GM12872 (cell line): ENCODE results near the gene FTO.

Source experiments
- CTCF ChIP-seq: IDR thresholded peaks from 3 replicates; pipeline ENCODE4 v1.5.1; 2011; ENCODE audit warnings: low read depth, mild to moderate bottlenecking, low read length, moderate library complexity; ENCODE audit not compliant: insufficient read depth

The FTO gene

GRCh38 chr16:53947642-53948041, 243.7 kb downstream of the FTO start:
- no peak for TF ChIP-seq CTCF

DNA sequence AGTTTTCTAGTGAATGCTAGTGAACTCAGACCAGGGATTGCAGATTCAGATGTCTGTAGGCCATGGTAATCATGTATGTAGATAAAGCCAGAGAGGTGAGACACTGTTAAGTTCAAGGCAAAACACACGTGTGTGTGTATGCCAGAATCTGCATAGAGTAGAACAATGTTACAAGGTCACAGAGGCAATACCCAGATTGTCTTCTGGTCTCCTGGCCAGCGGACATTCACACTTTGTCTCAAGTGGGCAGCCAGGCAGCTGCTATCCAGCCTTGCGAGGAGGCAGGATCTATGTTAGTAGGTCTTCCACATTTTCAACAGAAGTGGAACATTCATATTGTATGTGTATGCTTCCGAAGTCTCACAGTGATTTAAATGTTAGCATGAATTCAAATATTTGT, 244.4 kb downstream of the FTO start:
- no peak for TF ChIP-seq CTCF

DNA sequence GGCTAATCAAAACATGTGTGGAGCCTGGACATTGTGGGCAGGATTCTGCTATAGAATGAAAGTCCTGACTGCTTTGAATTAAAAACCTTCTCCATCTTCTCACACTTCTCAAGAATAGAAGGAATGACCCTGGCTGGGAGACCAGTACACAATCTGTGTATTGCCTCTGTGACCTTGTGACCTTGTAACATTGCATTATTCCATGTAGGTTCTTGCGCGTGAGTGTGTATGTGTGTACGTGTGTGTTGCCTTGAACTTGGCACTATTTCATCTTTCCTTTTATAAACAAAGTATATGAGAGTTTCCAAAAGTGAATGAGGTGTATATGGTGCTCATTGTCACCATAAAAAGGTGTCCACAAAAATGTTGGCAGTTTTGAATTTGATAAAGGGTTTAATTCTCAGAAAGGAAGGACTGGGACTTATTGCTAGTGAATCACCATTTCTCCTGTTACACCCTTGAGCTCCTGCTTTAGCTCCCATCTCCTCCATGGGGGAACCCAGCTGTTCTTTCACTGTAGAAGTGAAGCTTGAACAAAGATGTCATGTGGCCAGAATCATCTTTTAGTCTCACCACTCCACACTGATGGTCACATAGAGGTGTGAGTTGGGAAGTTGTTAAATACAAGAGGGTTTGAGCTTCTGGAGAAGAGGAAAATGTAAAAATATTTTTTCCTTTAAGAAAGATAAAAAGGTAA, 244.9 kb downstream of the FTO start:
- no peak for TF ChIP-seq CTCF

GRCh38 chr16:53949715-53950410, 245.9 kb downstream of the FTO start:
- TF ChIP-seq CTCF, result no peak

DNA sequence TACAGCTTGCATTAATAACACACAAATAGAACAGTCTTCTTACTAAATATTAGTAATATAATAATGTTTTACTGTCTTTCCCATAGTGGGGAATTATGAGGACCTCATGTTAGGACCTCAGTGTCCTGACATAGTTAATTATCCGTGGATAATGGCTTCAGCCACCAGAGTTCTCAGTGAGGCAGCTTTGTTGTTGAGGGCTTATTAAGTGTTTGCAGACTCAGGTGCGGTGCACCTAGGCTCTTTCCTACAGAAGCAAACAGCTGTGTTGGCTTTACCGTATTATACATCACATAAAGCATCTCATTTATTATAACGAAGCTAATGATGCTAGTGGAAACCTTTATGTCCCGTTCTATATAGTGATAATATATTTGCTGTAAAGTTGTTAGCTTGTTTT, 246.7 kb downstream of the FTO start:
- TF ChIP-seq CTCF, result no peak

DNA sequence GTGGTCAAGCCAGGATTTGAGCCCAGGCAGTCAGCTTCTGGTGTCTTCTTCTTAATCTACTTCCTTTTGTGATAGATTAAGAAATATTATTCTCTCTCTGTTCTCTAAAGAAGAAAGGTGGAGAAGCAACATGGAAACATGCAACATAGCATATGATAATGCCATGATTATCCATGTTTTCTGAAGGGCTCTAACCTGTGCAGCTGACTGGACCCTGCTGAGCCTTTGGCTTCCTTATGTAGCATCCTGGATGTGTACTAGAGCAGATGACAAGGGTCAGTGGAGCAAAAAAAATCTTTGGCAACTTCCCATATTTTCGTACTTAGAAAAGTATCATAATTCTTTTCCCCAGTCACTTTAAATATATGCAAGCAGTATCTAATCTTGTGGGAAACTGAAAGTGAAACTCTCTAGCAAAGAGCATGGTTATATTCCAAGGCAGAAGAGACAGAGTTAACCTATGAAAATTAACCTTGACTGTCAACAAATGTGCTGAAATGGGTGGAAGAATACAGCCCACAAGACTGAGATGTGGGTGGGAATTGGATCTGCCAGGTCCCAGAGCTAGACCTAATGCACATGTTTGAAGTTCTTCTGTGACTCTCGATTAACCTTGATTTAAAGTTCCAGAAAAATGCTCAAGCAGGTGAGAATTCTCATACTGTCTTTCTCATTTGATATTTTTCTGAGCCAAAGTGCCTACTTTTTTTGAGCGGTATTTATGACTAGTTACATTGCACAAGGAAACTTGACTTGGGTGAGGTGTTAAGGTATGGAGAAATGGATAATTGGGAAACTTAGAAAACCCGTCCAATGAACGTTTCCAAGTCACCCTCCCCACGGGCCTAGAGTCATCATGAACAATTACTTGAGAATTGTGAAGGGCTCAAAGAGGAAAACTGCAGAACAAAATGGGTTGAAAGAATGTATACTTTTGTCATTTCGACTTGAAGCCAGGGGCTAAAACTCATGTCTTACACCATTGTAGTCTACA, 248.6 kb downstream of the FTO start:
- no peak for TF ChIP-seq CTCF

DNA sequence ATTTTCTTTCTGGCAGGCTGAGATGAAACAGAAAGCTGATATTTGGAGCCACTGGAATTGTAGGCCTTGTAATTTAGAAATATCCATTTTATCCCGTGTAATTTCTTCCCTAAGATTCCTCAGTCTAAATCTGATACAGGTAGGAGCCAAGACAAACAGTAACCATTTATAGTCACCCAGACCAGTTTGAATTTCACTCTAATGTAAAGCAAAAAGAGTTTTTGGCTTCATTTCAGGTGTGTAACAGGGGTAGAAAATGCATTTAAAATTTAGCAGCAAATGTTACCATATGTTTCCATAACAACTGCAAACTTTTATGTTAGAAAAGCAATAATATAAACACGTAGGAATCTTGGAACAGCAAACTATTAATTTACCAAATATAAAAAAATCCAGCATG, 249.4 kb downstream of the FTO start:
- TF ChIP-seq CTCF, result no peak
